Astrocyte of the spinal cord (primary cell): Measurements from ENCODE around the gene KMT2D.

Source experiments
- DNase-seq: peaks from one replicate; pipeline ENCODE4 v3.0.0; 2011; ENCODE audit warnings: low read depth, low spot score
- H3K4me3 ChIP-seq: 2 replicates; pipeline ENCODE4 v1.5.1; 2011; ENCODE audit warnings: low read depth, mild to moderate bottlenecking, low read length, moderate library complexity
- CTCF ChIP-seq: IDR thresholded peaks from 2 replicates; pipeline ENCODE4 v1.5.1; 2012; ENCODE audit warnings: low read depth, mild to moderate bottlenecking, low read length, inconsistent platforms
- in situ Hi-C: cut with HindIII; loops from 2 replicates; pipeline ENCODE4 v1.10.0; 2017; ENCODE audit warnings: low sequenced_read_pairs

The KMT2D gene

GRCh38 chr12:49041881-49042484 lies 18.6 kb downstream of the KMT2D start:
- in situ Hi-C loops, result no loop called here
- H3K4me3 ChIP-seq, result no peak overlapping the region
- no peak for DNase-seq
- no peak for TF ChIP-seq CTCF

- H3K4me3 ChIP-seq, result no peak overlapping the region
- in situ Hi-C loops, result no loop called here
- no peak for TF ChIP-seq CTCF
- DNase-seq, result no peak
These were observed 19.3 kb downstream of the KMT2D start for GRCh38 chr12:49041036-49041880.

- in situ Hi-C loops, result no loop called here
- no peak for DNase-seq
- no peak overlapping the region for H3K4me3 ChIP-seq
- no peak for TF ChIP-seq CTCF
These were observed 20.2 kb downstream of the KMT2D start for GRCh38 chr12:49040364-49040855.

GRCh38 chr12:49039421-49040363 lies 20.9 kb downstream of the KMT2D start:
- DNase-seq, result no peak
- in situ Hi-C loops, result no loop called here
- TF ChIP-seq CTCF, result no peak
- no peak overlapping the region for H3K4me3 ChIP-seq

- in situ Hi-C loops, result no loop called here
- no peak for TF ChIP-seq CTCF
These were observed 22.2 kb downstream of the KMT2D start for GRCh38 chr12:49038291-49038955.

GRCh38 chr12:49037947-49038237 lies 22.7 kb downstream of the KMT2D start:
- H3K4me3 ChIP-seq, result no peak overlapping the region
- in situ Hi-C loops, result no loop called here
- DNase-seq, result no peak
- TF ChIP-seq CTCF, result no peak

More at GRCh38 chr12:49038291-49038955, 22.2 kb downstream of the KMT2D start:
- no peak for DNase-seq
- H3K4me3 ChIP-seq, result no peak overlapping the region
